Retinal pigment epithelial cell (primary cell): ENCODE measurements around the gene CHCHD6.

Experiments
- DNase-seq: peaks from one replicate; pipeline ENCODE4 v3.0.0-alpha.2; 2010; ENCODE audit warnings: low read depth
- H3K4me3 ChIP-seq: 2 replicates; pipeline ENCODE4 v1.5.1; 2011; ENCODE audit warnings: mild to moderate bottlenecking, low read length, control low read depth, moderate library complexity
- TF ChIP-seq, protein P1 (sequence below): conservative IDR thresholded peaks from 2 replicates; pipeline ENCODE4 v1.5.1; 2011; ENCODE audit warnings: low read depth, low read length, control low read depth, inconsistent platforms

Gene CHCHD6

GRCh38 chr3:126962756-126963155 lies 258.7 kb downstream of the CHCHD6 start:
- no peak for DNase-seq
- H3K4me3 ChIP-seq, result no peak overlapping the region
- TF ChIP-seq, protein P1, sequence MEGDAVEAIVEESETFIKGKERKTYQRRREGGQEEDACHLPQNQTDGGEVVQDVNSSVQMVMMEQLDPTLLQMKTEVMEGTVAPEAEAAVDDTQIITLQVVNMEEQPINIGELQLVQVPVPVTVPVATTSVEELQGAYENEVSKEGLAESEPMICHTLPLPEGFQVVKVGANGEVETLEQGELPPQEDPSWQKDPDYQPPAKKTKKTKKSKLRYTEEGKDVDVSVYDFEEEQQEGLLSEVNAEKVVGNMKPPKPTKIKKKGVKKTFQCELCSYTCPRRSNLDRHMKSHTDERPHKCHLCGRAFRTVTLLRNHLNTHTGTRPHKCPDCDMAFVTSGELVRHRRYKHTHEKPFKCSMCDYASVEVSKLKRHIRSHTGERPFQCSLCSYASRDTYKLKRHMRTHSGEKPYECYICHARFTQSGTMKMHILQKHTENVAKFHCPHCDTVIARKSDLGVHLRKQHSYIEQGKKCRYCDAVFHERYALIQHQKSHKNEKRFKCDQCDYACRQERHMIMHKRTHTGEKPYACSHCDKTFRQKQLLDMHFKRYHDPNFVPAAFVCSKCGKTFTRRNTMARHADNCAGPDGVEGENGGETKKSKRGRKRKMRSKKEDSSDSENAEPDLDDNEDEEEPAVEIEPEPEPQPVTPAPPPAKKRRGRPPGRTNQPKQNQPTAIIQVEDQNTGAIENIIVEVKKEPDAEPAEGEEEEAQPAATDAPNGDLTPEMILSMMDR, result no peak

DNA sequence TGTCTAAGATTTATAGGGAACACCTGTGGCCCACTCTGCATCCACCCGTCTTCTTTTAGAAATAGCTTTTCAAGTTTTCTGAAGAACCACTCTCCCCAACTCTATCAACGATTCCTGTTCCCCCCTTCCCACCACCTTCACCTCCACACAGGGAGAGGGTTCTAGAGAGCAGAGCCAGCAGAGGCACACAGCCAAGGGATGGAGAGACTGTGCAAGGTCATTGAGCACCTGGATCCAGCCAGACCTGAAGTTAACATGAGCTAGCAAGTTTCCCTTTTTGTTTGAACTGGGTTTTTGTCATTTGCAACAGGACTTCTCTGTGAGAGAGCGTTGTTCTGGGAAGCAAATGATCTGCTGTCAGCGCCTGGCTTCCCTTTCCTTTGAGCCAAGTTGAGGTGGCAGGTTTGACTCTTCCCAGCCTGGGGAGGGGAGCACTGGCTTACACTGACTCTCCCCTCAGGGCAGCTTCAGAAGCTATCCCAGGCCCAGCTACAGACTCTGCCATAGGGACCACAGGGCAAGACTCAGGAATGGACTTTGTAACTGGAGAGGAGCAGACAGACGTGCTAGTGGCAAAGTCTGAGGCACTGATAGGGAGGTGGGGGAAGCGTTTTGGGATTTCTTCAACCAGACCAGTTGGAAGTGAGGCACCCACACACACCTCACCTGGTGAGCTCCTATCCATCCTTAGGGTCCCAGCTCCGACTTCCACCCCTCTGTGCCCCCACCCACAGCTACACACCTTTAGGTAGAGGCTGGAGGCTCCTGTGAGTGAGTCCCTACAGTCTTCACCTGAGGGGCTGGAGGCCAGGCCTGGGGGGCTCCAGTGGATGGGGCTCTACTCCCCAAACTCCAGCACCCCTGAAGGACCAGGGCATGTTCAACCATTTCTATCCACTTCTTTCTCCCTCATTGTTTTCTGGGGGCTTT lies 259.5 kb downstream of the CHCHD6 start:
- TF ChIP-seq, protein P1, result no peak
- DNase-seq, result no peak
- H3K4me3 ChIP-seq, result no peak overlapping the region

- TF ChIP-seq, protein P1, result no peak
- no peak overlapping the region for H3K4me3 ChIP-seq
- no peak for DNase-seq
Observed at GRCh38 chr3:126964261-126964660, 260.2 kb downstream of the CHCHD6 start.

DNA sequence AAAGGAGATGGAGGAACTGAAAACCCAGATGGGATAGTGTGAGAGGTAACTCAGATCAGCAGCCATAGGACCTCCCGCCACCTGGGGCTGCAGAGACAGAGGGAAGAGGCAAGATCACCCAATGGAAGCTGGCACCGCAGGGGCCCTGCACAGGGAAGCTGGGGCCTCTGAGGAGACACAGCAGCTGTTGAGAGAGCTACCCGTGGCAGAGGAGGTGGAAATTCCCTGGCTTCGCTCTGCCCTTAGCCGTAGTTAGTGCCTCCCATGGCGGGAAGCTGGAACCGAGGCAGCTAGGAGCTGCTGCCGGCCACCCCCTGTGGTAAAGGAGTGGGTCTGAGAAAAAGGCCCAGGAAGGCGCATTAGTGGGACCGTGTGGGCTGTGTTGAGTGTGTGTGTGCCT lies 260.9 kb downstream of the CHCHD6 start:
- TF ChIP-seq, protein P1, result no peak
- no peak overlapping the region for H3K4me3 ChIP-seq
- no peak for DNase-seq

GRCh38 chr3:126965526-126966080 lies 261.6 kb downstream of the CHCHD6 start:
- TF ChIP-seq, protein P1, result no peak
- DNase-seq, result no peak
- H3K4me3 ChIP-seq, result no peak overlapping the region

GRCh38 chr3:126967386-126967785 lies 263.3 kb downstream of the CHCHD6 start:
- TF ChIP-seq, protein P1, result no peak
- DNase-seq, result no peak
- no peak overlapping the region for H3K4me3 ChIP-seq
